CD4-positive, alpha-beta T cell treated with Interleukin-15 for 1 hour (primary cell): Measurements from ENCODE around the gene SPINT2.
"Not testable (repeated sequence)": the region's sequence is repeated elsewhere in the genome, so short reads cannot be mapped to it uniquely, and the experiment has no call there.

ENCODE experiments used
- DNase-seq: peaks from one replicate; pipeline ENCODE4 v3.0.0-alpha.2; 2020

SPINT2 gene

GRCh38 chr19:38324431-38324830, 60.1 kb downstream of the SPINT2 start:
- DNase-seq = no peak

DNA sequence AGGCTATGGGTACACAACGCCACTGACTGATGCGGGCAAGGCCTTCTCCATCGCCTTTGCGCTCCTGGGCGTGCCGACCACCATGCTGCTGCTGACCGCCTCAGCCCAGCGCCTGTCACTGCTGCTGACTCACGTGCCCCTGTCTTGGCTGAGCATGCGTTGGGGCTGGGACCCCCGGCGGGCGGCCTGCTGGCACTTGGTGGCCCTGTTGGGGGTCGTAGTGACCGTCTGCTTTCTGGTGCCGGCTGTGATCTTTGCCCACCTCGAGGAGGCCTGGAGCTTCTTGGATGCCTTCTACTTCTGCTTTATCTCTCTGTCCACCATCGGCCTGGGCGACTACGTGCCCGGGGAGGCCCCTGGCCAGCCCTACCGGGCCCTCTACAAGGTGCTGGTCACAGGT, 62.2 kb downstream of the SPINT2 start:
- DNase-seq = no peak

DNA sequence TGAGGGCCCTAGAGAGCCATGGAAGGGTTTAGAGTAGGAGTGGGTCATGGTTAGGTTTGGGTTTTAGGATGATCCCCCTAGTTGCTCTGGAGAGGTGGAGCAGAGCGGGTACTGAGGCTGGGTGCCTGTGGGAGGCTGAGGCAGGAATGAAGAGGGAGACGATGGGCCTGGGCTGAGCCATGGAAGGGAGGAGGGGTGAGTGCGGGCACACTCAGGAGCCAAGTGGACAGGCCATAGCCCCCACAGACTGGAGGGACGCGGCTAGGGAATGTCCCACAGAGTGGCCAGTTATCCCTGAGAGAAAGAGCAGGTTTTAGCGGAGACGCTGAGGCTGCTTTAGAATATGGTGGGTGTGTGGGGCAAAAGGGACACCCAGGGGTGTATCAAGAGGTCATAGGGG, 65.3 kb downstream of the SPINT2 start:
- no peak for DNase-seq

- DNase-seq = no peak
Observed at GRCh38 chr19:38331728-38332127, 67.4 kb downstream of the SPINT2 start.

GRCh38 chr19:38333245-38333644, 68.9 kb downstream of the SPINT2 start:
- DNase-seq = no peak

- peak; percentile 95 for DNase-seq
Observed at GRCh38 chr19:38335949-38336637, 71.7 kb downstream of the SPINT2 start.

DNA sequence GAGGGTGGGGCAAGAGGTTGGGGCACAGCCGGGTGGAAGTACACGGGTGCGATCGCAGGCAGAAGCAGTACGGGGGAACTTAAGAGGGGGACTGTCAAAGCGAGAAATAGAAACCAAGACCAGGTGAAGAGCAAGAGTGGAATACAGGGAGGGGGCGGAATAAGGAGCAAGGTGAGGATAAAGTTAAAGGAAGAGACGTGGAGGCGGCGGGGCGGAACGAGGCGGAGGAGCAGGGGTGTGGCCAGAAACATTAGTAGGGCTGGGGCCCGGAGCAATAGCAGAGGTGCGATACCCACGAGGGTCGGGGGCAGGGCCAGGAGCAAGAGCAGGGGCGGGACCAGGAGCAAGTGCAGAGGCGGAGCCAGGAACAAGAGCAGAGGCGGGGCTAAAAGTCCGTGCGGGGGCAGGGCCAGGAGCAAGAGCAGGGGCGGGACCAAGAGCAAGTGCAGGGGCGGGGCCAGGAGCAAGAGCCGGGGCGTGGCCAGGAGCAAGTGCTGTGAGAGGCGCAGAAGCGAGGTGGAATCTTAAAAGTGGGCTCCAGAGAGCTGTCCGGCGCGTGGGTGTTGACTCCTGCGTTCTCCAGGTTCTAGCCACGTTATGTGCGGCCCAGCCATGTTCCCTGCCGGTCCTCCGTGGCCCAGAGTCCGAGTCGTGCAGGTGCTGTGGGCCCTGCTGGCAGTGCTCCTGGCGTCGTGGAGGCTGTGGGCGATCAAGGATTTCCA, 72.4 kb downstream of the SPINT2 start:
- peak; percentile 95 for DNase-seq

- no peak for DNase-seq
Observed at GRCh38 chr19:38337360-38337653, 72.9 kb downstream of the SPINT2 start.

DNA sequence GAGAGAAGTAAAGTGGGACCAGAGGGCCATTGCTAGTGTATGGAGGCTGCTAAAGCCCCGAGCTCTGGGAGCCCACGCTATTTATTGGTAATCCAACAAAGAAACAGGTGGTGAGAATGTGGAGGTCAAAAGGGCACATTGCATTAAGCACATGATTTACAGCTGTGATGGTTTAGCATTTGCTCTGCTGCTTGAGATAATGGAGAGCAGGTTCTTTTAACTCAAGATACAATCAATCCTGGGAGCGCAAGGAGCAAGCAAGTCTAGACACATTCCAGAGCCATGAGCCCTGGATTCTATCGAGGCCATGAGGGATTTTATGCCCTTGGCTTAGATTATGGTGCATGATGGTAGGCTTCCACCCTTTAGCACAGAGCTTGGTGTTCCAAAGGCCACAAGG, 74.6 kb downstream of the SPINT2 start:
- not testable (repeated sequence) for DNase-seq

GRCh38 chr19:38340927-38341326, 76.6 kb downstream of the SPINT2 start:
- DNase-seq = no peak
